HEK293T (cell line): ENCODE data around the gene KRTAP10-3.

Experiments
- ARNT ChIP-seq: fragments of 450-650 bp; IDR thresholded peaks from 2 replicates; pipeline ENCODE4 v1.6.1; 2017; ENCODE audit warnings: mild to moderate bottlenecking
- BHLHE40 ChIP-seq: fragments of 450-650 bp; IDR thresholded peaks from 2 replicates; pipeline ENCODE4 v1.6.1; 2016; ENCODE audit warnings: mild to moderate bottlenecking, moderate library complexity, borderline replicate concordance
- FOXA1 ChIP-seq: fragments of 450-650 bp; IDR thresholded peaks from 2 replicates; pipeline ENCODE4 v1.6.1; 2016; ENCODE audit warnings: mild to moderate bottlenecking
- HDGF ChIP-seq: fragments of 450-650 bp; IDR thresholded peaks from 2 replicates; pipeline ENCODE4 v1.6.1; 2017; ENCODE audit warnings: antibody characterized with exemption, borderline replicate concordance
- SP1 ChIP-seq: fragments of 450-650 bp; IDR thresholded peaks from 2 replicates; pipeline ENCODE4 v1.6.1; 2017
- SUZ12 ChIP-seq: fragments of 450-650 bp; IDR thresholded peaks from 2 replicates; pipeline ENCODE4 v1.6.1; 2016; ENCODE audit warnings: mild to moderate bottlenecking

GRCh38 chr21:44530903-44531605 lies 27.5 kb downstream of the KRTAP10-3 start:
- TF ChIP-seq SP1 (no peak), SUZ12 (no peak), ARNT (no peak), HDGF (no peak), BHLHE40 (no peak), FOXA1 (no peak)
